Right atrium auricular region (tissue), 2 donors: ENCODE data around the gene DMPK. TPM values are rescaled to one million over a fixed set of nuclear protein-coding genes. Genes with fewer than 3 reads are reported as not detected.
"Not testable (repeated sequence)": the region's sequence is repeated elsewhere in the genome, so short reads cannot be mapped to it uniquely, and the experiment has no call there.

ENCODE experiments used
- DNase-seq: peaks from one replicate; pipeline ENCODE4 v3.0.0-alpha.2; 2019; ENCODE audit warnings: low spot score
- H3K27ac ChIP-seq, 2 donors: fragments of 200-600 bp; sonication (generic); 1 replicate in 1 of 2; 2 replicates in 1 of 2; pipeline ENCODE4 v1.5.1; 2016 to 2019
- H3K27me3 ChIP-seq, 2 donors: fragments of 200-600 bp; sonication (generic); one replicate each; pipeline versions ENCODE4 v1.5.1 to v1.6.0; 2017 to 2019
- H3K36me3 ChIP-seq: fragments of 200-600 bp; sonication (generic); one replicate; pipeline ENCODE4 v1.5.1; 2016
- H3K4me1 ChIP-seq, 2 donors: fragments of 200-600 bp; sonication (generic); one replicate each; pipeline versions ENCODE4 v1.5.1 to v1.6.0; 2017 to 2019
- H3K4me3 ChIP-seq, 2 donors: fragments of 200-600 bp; sonication (generic); 1 replicate in 1 of 2; 2 replicates in 1 of 2; pipeline ENCODE4 v1.5.1; 2017 to 2019; ENCODE audit warnings: mild to moderate bottlenecking in 1 of 2, moderate library complexity in 1 of 2
- H3K9me3 ChIP-seq, 2 donors: fragments of 200-600 bp; sonication (generic); one replicate each; pipeline ENCODE4 v1.5.1; 2019
- CTCF ChIP-seq, 2 donors: fragments of 200-600 bp; sonication (generic); IDR thresholded peaks; one replicate each; pipeline ENCODE4 v1.5.1; 2019; ENCODE audit warnings: antibody characterized with exemption in 2 of 2
- total RNA-seq, 2 donors: library from RNA; depleted of rRNA; stranded (reverse); fragments of >200 nt; gene quantifications; one replicate each; pipeline ENCODE4 v1.1.0, GENCODE V29; 2016

DMPK gene
- total RNA-seq, 2 donors from 2014 or later = 107 to 214 TPM

GRCh38 chr19:45753548-45753947 lies 28.7 kb downstream of the DMPK start:
- H3K36me3 ChIP-seq = no peaks in the 10 kb centered on the region
- no peak overlapping the region for H3K4me3 ChIP-seq
- H3K4me1 ChIP-seq = no peaks in the 10 kb centered on the region
- no peak overlapping the region for H3K27ac ChIP-seq
- no peak for TF ChIP-seq CTCF (IDR thresholded peaks at IDR 0.05)
- H3K9me3 ChIP-seq = no peaks in the 10 kb centered on the region
- DNase-seq = no peak
- H3K27me3 ChIP-seq = no peaks in the 10 kb centered on the region

- DNase-seq = no peak
- Histone ChIP-seq H3K4me1 (no peaks in the 10 kb centered on the region), H3K4me3 (no peak overlapping the region), H3K27me3 (no peaks in the 10 kb centered on the region), H3K9me3 (no peaks in the 10 kb centered on the region), H3K27ac (no peak overlapping the region), H3K36me3 (no peaks in the 10 kb centered on the region)
- TF ChIP-seq CTCF (IDR thresholded peaks at IDR 0.05) = no peak
These were observed 29.7 kb downstream of the DMPK start for GRCh38 chr19:45752639-45753038.

- H3K9me3 ChIP-seq, H3K4me1 ChIP-seq, DNase-seq, H3K27ac ChIP-seq, H3K36me3 ChIP-seq, H3K4me3 ChIP-seq, H3K27me3 ChIP-seq: not testable (repeated sequence)
These were observed 30.8 kb downstream of the DMPK start for GRCh38 chr19:45751483-45751882.

- no peak overlapping the region for H3K27ac ChIP-seq
- no peak overlapping the region for H3K4me3 ChIP-seq
These were observed 34.8 kb downstream of the DMPK start for GRCh38 chr19:45747513-45747912.

GRCh38 chr19:45746866-45747265 lies 35.4 kb downstream of the DMPK start:
- Histone ChIP-seq H3K27me3 (no peaks in the 10 kb centered on the region), H3K36me3 (no peaks in the 10 kb centered on the region), H3K27ac (no peak overlapping the region), H3K9me3 (no peaks in the 10 kb centered on the region), H3K4me3 (no peak overlapping the region), H3K4me1 (no peaks in the 10 kb centered on the region)
- DNase-seq = no peak
- no peak for TF ChIP-seq CTCF (IDR thresholded peaks at IDR 0.05)

More at GRCh38 chr19:45747513-45747912, 34.8 kb downstream of the DMPK start:
- no peaks in the 10 kb centered on the region for H3K36me3 ChIP-seq
- H3K9me3 ChIP-seq = no peaks in the 10 kb centered on the region
- no peak for DNase-seq
- no peaks in the 10 kb centered on the region for H3K4me1 ChIP-seq
- H3K27me3 ChIP-seq = no peaks in the 10 kb centered on the region
- no peak for TF ChIP-seq CTCF (IDR thresholded peaks at IDR 0.05)

- no peaks in the 10 kb centered on the region for H3K27me3 ChIP-seq
- TF ChIP-seq CTCF (IDR thresholded peaks at IDR 0.05) = no peak
- no peaks in the 10 kb centered on the region for H3K36me3 ChIP-seq
- H3K4me1 ChIP-seq = no peaks in the 10 kb centered on the region
- no peak overlapping the region for H3K27ac ChIP-seq
- no peaks in the 10 kb centered on the region for H3K9me3 ChIP-seq
- no peak overlapping the region for H3K4me3 ChIP-seq
- DNase-seq = no peak
These were observed 36.7 kb downstream of the DMPK start for GRCh38 chr19:45745606-45746005.
